Posterior vena cava (tissue), 2 donors: ENCODE measurements around the gene MXRA8. TPM values are rescaled to one million over a fixed set of nuclear protein-coding genes. Genes with fewer than 3 reads are reported as not detected.
"Not testable (repeated sequence)": the region's sequence is repeated elsewhere in the genome, so short reads cannot be mapped to it uniquely, and the experiment has no call there.

Experiments
- DNase-seq: peaks from one replicate; pipeline ENCODE4 v3.0.0-alpha.2; 2020; ENCODE audit warnings: low spot score
- intact Hi-C, 2 donors: fragments of 100-400 bp; cut with DNase I; formaldehyde crosslinking; loops; one replicate each; pipeline versions ENCODE4 v1.14.1 to v1.14.2; 2022 to 2023
- total RNA-seq, 2 donors: library from RNA; stranded (reverse); fragmentation: NEBNext Ultra II Directional; extraction: Animal tissue kit (Norgen Biotek cat#: 25700); gene quantifications; one replicate each; pipeline ENCODE4 v1.2.1, GENCODE V29; 2021
- donor health status: DM: yes; HTN: yes; CAD: no.
- donor health status: DM: yes; HTN: yes; CAD: no.

MXRA8 gene
- total RNA-seq, 2 donors from 2014 or later: 104 to 174 TPM

GRCh38 chr1:1394116-1394515 lies 35.8 kb upstream of the MXRA8 start:
- no peak for DNase-seq
- intact Hi-C loops: no loop called here

GRCh38 chr1:1393428-1393827 lies 35.1 kb upstream of the MXRA8 start:
- intact Hi-C loops: no loop called here
- DNase-seq: no peak

- no peak for DNase-seq
- intact Hi-C loops: no loop called here
Measured at GRCh38 chr1:1393014-1393413, 34.7 kb upstream of the MXRA8 start.

GRCh38 chr1:1391225-1391624 lies 32.9 kb upstream of the MXRA8 start:
- intact Hi-C loops: no loop called here
- peak; percentile 75 for DNase-seq

GRCh38 chr1:1390675-1391074 lies 32.3 kb upstream of the MXRA8 start:
- DNase-seq: no peak
- intact Hi-C loops: no loop called here

GRCh38 chr1:1388078-1388472 lies 29.7 kb upstream of the MXRA8 start:
- intact Hi-C loops: no loop called here
- peak; percentile 57 for DNase-seq

GRCh38 chr1:1387098-1388077 lies 29.0 kb upstream of the MXRA8 start:
- DNase-seq: peak; percentile 78
- intact Hi-C loops: no loop called here

- DNase-seq: no peak
- intact Hi-C loops: no loop called here
Measured at GRCh38 chr1:1385931-1386330, 27.6 kb upstream of the MXRA8 start.

GRCh38 chr1:1385339-1385738 lies 27.0 kb upstream of the MXRA8 start:
- DNase-seq, intact Hi-C loops: not testable (repeated sequence)

- peak; percentile 63 for DNase-seq
- intact Hi-C loops: no loop called here
Measured at GRCh38 chr1:1381294-1381693, 22.9 kb upstream of the MXRA8 start.

- intact Hi-C loops: no loop called here
- DNase-seq: no peak
Measured at GRCh38 chr1:1380860-1381259, 22.5 kb upstream of the MXRA8 start.

- intact Hi-C loops: loop anchor here in 1 of 2 donors (10.0 kb wide), 1 partner anchor 127 kb away; no protein-coding TSS in a partner anchor
- DNase-seq: no peak
Measured at GRCh38 chr1:1377540-1378205, 19.3 kb upstream of the MXRA8 start.

- intact Hi-C loops: loop anchor here in 1 of 2 donors (10.0 kb wide), 1 partner anchor 128 kb away; no protein-coding TSS in a partner anchor
- DNase-seq: peak; percentile 72
Measured at GRCh38 chr1:1376551-1377226, 18.3 kb upstream of the MXRA8 start.

GRCh38 chr1:1374929-1375662 lies 16.7 kb upstream of the MXRA8 start, which contains the start of gene AURKAIP1:
TSS of gene AURKAIP1 (minus strand) at chr1:1375207. CDS start at chr1:1374756, 451 bp downstream.
- intact Hi-C loops: loop anchor here in 1 of 2 donors (10.0 kb wide), 1 partner anchor 130 kb away; no protein-coding TSS in a partner anchor

GRCh38 chr1:1374589-1374928 lies 16.2 kb upstream of the MXRA8 start:
- DNase-seq: no peak
- intact Hi-C loops: loop anchor here in 1 of 2 donors (10.0 kb wide), 1 partner anchor 130 kb away; no protein-coding TSS in a partner anchor

More at GRCh38 chr1:1374929-1375662, 16.7 kb upstream of the MXRA8 start, which contains the start of gene AURKAIP1:
- DNase-seq: peak; percentile 99

- DNase-seq: peak; percentile 80
- intact Hi-C loops: loop anchor here in 1 of 2 donors (10.0 kb wide), 1 partner anchor 131 kb away; no protein-coding TSS in a partner anchor
Measured at GRCh38 chr1:1373815-1374588, 15.6 kb upstream of the MXRA8 start.

GRCh38 chr1:1373051-1373814 lies 14.9 kb upstream of the MXRA8 start:
- peak; percentile 79 for DNase-seq
- intact Hi-C loops: loop anchor here in 1 of 2 donors (10.0 kb wide), 1 partner anchor 132 kb away; no protein-coding TSS in a partner anchor
